K562 (cell line): ENCODE measurements around the gene RNU6-1. TPM values are rescaled to one million over a fixed set of nuclear protein-coding genes. Genes with fewer than 3 reads are reported as not detected.
A peak's percentile ranks its signal among the peaks of the same experiment; 100 is the strongest.

Source experiments
- BCOR ChIP-seq: fragments of 450-650 bp; IDR thresholded peaks from 2 replicates; pipeline ENCODE4 v1.6.1; 2016
- BDP1 ChIP-seq: IDR thresholded peaks from 3 replicates; pipeline ENCODE4 v1.6.1; 2011; ENCODE audit not compliant: insufficient read length, insufficient read depth
- CC2D1A ChIP-seq: fragments of 450-650 bp; IDR thresholded peaks from 2 replicates; pipeline ENCODE4 v1.6.1; 2017; ENCODE audit warnings: mild to moderate bottlenecking
- CHD2 ChIP-seq: IDR thresholded peaks from 2 replicates; pipeline ENCODE4 v1.6.1; 2011; ENCODE audit warnings: low read depth, low read length
- CHD4 ChIP-seq: fragments of 200-600 bp; sonication (generic); IDR thresholded peaks from 3 replicates; pipeline ENCODE4 v1.6.1; 2012; ENCODE audit warnings: low read depth, mild to moderate bottlenecking, mixed read lengths, low read length, inconsistent platforms; ENCODE audit not compliant: insufficient read depth, insufficient replicate concordance, poor library complexity, severe bottlenecking
- CREBBP ChIP-seq: IDR thresholded peaks from one replicate; pipeline ENCODE4 v1.6.1; 2012; ENCODE audit warnings: low read depth, mild to moderate bottlenecking, control low read depth, inconsistent platforms, low read length
- ID3 ChIP-seq, 2 experiments: fragments of 250-450 bp in 1 of 2; fragments of 450-650 bp in 1 of 2; sonication (Bioruptor Pico) in 1 of 2; IDR thresholded peaks; 2 replicates each; pipeline versions ENCODE4 v1.6.1 to v1.8.0; 2016 to 2021; ENCODE audit warnings: mild to moderate bottlenecking in 2 of 2, moderate library complexity in 2 of 2, missing compliant biosample characterization in 1 of 2, missing genetic modification characterization in 1 of 2
- JUND ChIP-seq, 2 experiments: IDR thresholded peaks; 2 replicates in 1 of 2; 3 replicates in 1 of 2; pipeline ENCODE4 v1.6.1; 2011; ENCODE audit warnings: borderline replicate concordance in 2 of 2, low read depth in 2 of 2, low read length in 2 of 2, improper control_type of control experiment in 1 of 2, missing biosample characterization in 1 of 2, missing genetic modification characterization in 1 of 2, missing genetic modification reagents in 1 of 2
- MEF2A ChIP-seq: IDR thresholded peaks from 2 replicates; pipeline ENCODE4 v1.6.1; 2011; ENCODE audit warnings: low read depth, mild to moderate bottlenecking, low read length, moderate library complexity; ENCODE audit not compliant: control insufficient read depth
- NBN ChIP-seq: fragments of 450-650 bp; IDR thresholded peaks from 2 replicates; pipeline ENCODE4 v1.6.1; 2016; ENCODE audit warnings: low read depth, mild to moderate bottlenecking
- NCOA4 ChIP-seq: fragments of 450-650 bp; IDR thresholded peaks from 2 replicates; pipeline ENCODE4 v1.6.1; 2018; ENCODE audit warnings: mild to moderate bottlenecking; ENCODE audit not compliant: partially characterized antibody
- NR2C1 ChIP-seq, 2 experiments: fragments of 450-650 bp; IDR thresholded peaks; 2 replicates each; pipeline ENCODE4 v1.6.1; 2017; ENCODE audit warnings: mild to moderate bottlenecking in 2 of 2, antibody characterized with exemption in 1 of 2, inconsistent platforms in 1 of 2, missing compliant biosample characterization in 1 of 2, missing genetic modification characterization in 1 of 2
- PREB ChIP-seq: sonication (generic); formaldehyde crosslinking; IDR thresholded peaks from 2 replicates; pipeline ENCODE4 v1.8.1; 2023; ENCODE audit warnings: mild to moderate bottlenecking, missing genetic modification reagents
- PRPF4 ChIP-seq: fragments of 200-400 bp; formaldehyde crosslinking; IDR thresholded peaks from one replicate; pipeline ENCODE4 v1.6.1; 2017; ENCODE audit warnings: low read length, low read depth, mild to moderate bottlenecking; ENCODE audit not compliant: insufficient read depth, poor library complexity, severe bottlenecking
- RAD51 ChIP-seq: fragments of 450-650 bp; IDR thresholded peaks from 2 replicates; pipeline ENCODE4 v1.7.1; 2016; ENCODE audit warnings: low read depth, mild to moderate bottlenecking, borderline replicate concordance
- RBFOX2 ChIP-seq: fragments of 200-400 bp; formaldehyde crosslinking; IDR thresholded peaks from 2 replicates; pipeline ENCODE4 v1.6.1; 2017; ENCODE audit warnings: low read depth, mild to moderate bottlenecking, low read length, moderate library complexity
- SAP30 ChIP-seq: fragments of 200-600 bp; sonication (generic); IDR thresholded peaks from 2 replicates; pipeline ENCODE4 v1.6.1; 2012; ENCODE audit warnings: borderline replicate concordance, low read depth, mild to moderate bottlenecking, moderate library complexity, low read length, control low read depth, inconsistent platforms; ENCODE audit not compliant: insufficient read depth, poor library complexity, severe bottlenecking
- SRF ChIP-seq, 2 experiments: fragments of 250-450, 450-650 bp in 1 of 2; sonication (Bioruptor Pico) in 1 of 2; sonication (generic) in 1 of 2; formaldehyde crosslinking; IDR thresholded peaks; 2 replicates each; pipeline versions ENCODE4 v1.5.0 to v1.5.1; 2020 to 2022; ENCODE audit warnings: mild to moderate bottlenecking in 1 of 2, missing genetic modification reagents in 1 of 2
- STAG1 ChIP-seq: sonication (generic); formaldehyde crosslinking; IDR thresholded peaks from 2 replicates; pipeline ENCODE4 v1.5.0; 2020; ENCODE audit warnings: missing genetic modification reagents, borderline replicate concordance
- TAF15 ChIP-seq: fragments of 200-400 bp; formaldehyde crosslinking; IDR thresholded peaks from 2 replicates; pipeline ENCODE4 v1.6.1; 2017; ENCODE audit warnings: mild to moderate bottlenecking, low read depth, low read length, moderate library complexity
- TEAD2 ChIP-seq: fragments of 450-650 bp; IDR thresholded peaks from 2 replicates; pipeline ENCODE4 v1.6.1; 2016; ENCODE audit warnings: missing genetic modification characterization, control low read depth, missing compliant biosample characterization
- ZFPM2 ChIP-seq: fragments of 250-450 bp; sonication (Bioruptor Pico); IDR thresholded peaks from 2 replicates; pipeline ENCODE4 v1.5.1; 2022; ENCODE audit warnings: mild to moderate bottlenecking
- polyA plus RNA-seq, 8 experiments: library from polyadenylated mRNA; depleted of rRNA in 4 of 8; stranded (reverse) in 5 of 8; unstranded in 3 of 8; fragments of >200 nt; fragmentation: Nextera tagmentation in 2 of 8; fragmentation: Illumina TruSeq in 1 of 8; extraction: Ambion mirVana in 2 of 8; extraction: Trizol in 1 of 8; gene quantifications; 2 replicates each; pipeline versions ENCODE4 v1.2.1 to v1.2.3, GENCODE V29; 2011 to 2014; ENCODE audit warnings: inconsistent platforms in 1 of 8, missing spikeins in 1 of 8
- total RNA-seq, 7 experiments: library from RNA; depleted of rRNA in 6 of 7; stranded (reverse); fragments of >200 nt in 6 of 7; fragmentation: Illumina TruSeq in 2 of 7; extraction: Trizol in 2 of 7; gene quantifications; 2 replicates each; pipeline versions ENCODE4 v1.2.1 to v1.2.3, GENCODE V29; 2011 to 2021; ENCODE audit warnings: low replicate concordance in 1 of 7
- TF ChIP-seq, protein P1 (sequence below): fragments of 200-800 bp; sonication (Bioruptor generic); IDR thresholded peaks from 2 replicates; pipeline ENCODE4 v1.6.1; 2017; ENCODE audit warnings: missing genetic modification characterization, missing compliant biosample characterization

Gene RNU6-1
- total and polyA plus RNA-seq, 9 of the 15 experiments (the other 6 are each of a cell fraction or from before 2014, with no cell fraction given), result not detected

- TF ChIP-seq NBN (peak; percentile 13; the same call in 1 of the 2 replicates), ID3 (CRISPR knock-in tag; IDR thresholded peaks at IDR 0.05) (no peak), ID3 (tag; IDR thresholded peaks at IDR 0.05) (no peak), JUND (IDR thresholded peaks at IDR 0.05; ENCODE audit: borderline replicate concordance, low read depth, low read length) (no peak; the same call in 1 of the 2 replicates), JUND (tag; IDR thresholded peaks at IDR 0.05; ENCODE audit: borderline replicate concordance, low read depth, low read length) (no peak; the same call in 2 of the 3 replicates), RAD51 (peak; percentile 97), BDP1 (peak; percentile 37), NCOA4 (no peak), TAF15 (no peak), NR2C1 (IDR thresholded peaks at IDR 0.05) (no peak), NR2C1 (tag; IDR thresholded peaks at IDR 0.05) (peak; percentile 50; the same call in 1 of the 2 replicates), TEAD2 (tag) (no peak), ZFPM2 (CRISPR knock-in tag) (no peak), MEF2A (0 out of 2 replicates have a peak, but pooled peaks have one; percentile 22), PRPF4 (no peak), CHD4 (no peak), CREBBP (no peak), SRF (CRISPR knock-in tag; IDR thresholded peaks at IDR 0.05) (peak in 1 of 2 experiments; percentile 36; a peak in 1 of 4 replicates), CC2D1A (no peak), BCOR (peak; percentile 38; the same call in 1 of the 2 replicates), STAG1 (CRISPR knock-in tag) (no peak; the same call in 1 of the 2 replicates), PREB (CRISPR knock-in tag) (no peak), SAP30 (peak; percentile 34), RBFOX2 (peak; percentile 98), CHD2 (no peak)
- TF ChIP-seq, protein P1, sequence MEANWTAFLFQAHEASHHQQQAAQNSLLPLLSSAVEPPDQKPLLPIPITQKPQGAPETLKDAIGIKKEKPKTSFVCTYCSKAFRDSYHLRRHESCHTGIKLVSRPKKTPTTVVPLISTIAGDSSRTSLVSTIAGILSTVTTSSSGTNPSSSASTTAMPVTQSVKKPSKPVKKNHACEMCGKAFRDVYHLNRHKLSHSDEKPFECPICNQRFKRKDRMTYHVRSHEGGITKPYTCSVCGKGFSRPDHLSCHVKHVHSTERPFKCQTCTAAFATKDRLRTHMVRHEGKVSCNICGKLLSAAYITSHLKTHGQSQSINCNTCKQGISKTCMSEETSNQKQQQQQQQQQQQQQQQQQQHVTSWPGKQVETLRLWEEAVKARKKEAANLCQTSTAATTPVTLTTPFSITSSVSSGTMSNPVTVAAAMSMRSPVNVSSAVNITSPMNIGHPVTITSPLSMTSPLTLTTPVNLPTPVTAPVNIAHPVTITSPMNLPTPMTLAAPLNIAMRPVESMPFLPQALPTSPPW, result peak; percentile 64; the same call in 1 of the 2 replicates
Observed at GRCh38 chr15:67839929-67840748, at the start of gene RNU6-1 (continued).
